Hepatocyte (in vitro differentiated cells): Measurements from ENCODE around the gene DNER. TPM values are rescaled to one million over a fixed set of nuclear protein-coding genes. Genes with fewer than 3 reads are reported as not detected.

Experiments
- DNase-seq: peaks from one replicate; pipeline ENCODE4 v3.0.0-alpha.2; 2016; ENCODE audit warnings: low spot score
- H2AFZ ChIP-seq: fragments of 200-600 bp; sonication (generic); 2 replicates; pipeline ENCODE4 v1.6.0; 2016; ENCODE audit warnings: antibody characterized with exemption, mild to moderate bottlenecking
- H3K27ac ChIP-seq: fragments of 200-600 bp; sonication (generic); 2 replicates; pipeline ENCODE4 v1.5.1; 2016; ENCODE audit warnings: mild to moderate bottlenecking
- H3K27me3 ChIP-seq: fragments of 200-600 bp; sonication (generic); 2 replicates; pipeline ENCODE4 v1.6.1; 2016
- H3K36me3 ChIP-seq: fragments of 200-600 bp; sonication (generic); replicated peaks from 2 replicates; pipeline ENCODE4 v1.5.1; 2016; ENCODE audit warnings: low read depth; ENCODE audit not compliant: insufficient read depth
- H3K4me1 ChIP-seq: fragments of 200-600 bp; sonication (generic); 2 replicates; pipeline ENCODE4 v1.5.1; 2016; ENCODE audit warnings: mild to moderate bottlenecking, moderate library complexity; ENCODE audit not compliant: insufficient read depth
- H3K4me2 ChIP-seq: fragments of 200-600 bp; sonication (generic); 2 replicates; pipeline ENCODE4 v1.6.0; 2016
- H3K4me3 ChIP-seq: fragments of 200-600 bp; sonication (generic); 2 replicates; pipeline ENCODE4 v1.5.1; 2016; ENCODE audit warnings: mild to moderate bottlenecking
- H3K79me2 ChIP-seq: fragments of 200-600 bp; sonication (generic); 2 replicates; pipeline ENCODE4 v1.6.0; 2017; ENCODE audit warnings: mild to moderate bottlenecking
- H3K9me2 ChIP-seq: fragments of 200-600 bp; sonication (generic); replicated peaks from 2 replicates; pipeline ENCODE4 v1.6.0; 2017; ENCODE audit warnings: mild to moderate bottlenecking; ENCODE audit not compliant: insufficient read depth
- H3K9me3 ChIP-seq: fragments of 200-600 bp; sonication (generic); 2 replicates; pipeline ENCODE4 v1.5.1; 2016; ENCODE audit warnings: low read depth, mild to moderate bottlenecking
- H4K20me1 ChIP-seq: fragments of 200-600 bp; sonication (generic); 2 replicates; pipeline ENCODE4 v1.6.0; 2016; ENCODE audit warnings: mild to moderate bottlenecking; ENCODE audit not compliant: insufficient read depth, poor library complexity, severe bottlenecking
- CTCF ChIP-seq: fragments of 200-600 bp; sonication (generic); IDR thresholded peaks from 2 replicates; pipeline ENCODE4 v1.5.1; 2016; ENCODE audit warnings: antibody characterized with exemption, mild to moderate bottlenecking; ENCODE audit not compliant: poor library complexity
- EZH2 ChIP-seq: fragments of 200-600 bp; sonication (generic); IDR thresholded peaks from 2 replicates; pipeline ENCODE4 v1.6.1; 2016; ENCODE audit warnings: antibody characterized with exemption, mild to moderate bottlenecking, borderline replicate concordance
- EZH2phosphoT487 ChIP-seq: fragments of 200-600 bp; sonication (generic); IDR thresholded peaks from one replicate; pipeline ENCODE4 v1.6.1; 2018; ENCODE audit warnings: antibody characterized with exemption, mild to moderate bottlenecking, low read depth, moderate library complexity; ENCODE audit not compliant: unreplicated experiment, severe bottlenecking
- WGBS: methylation state at CpG from one replicate; pipeline ENCODE4 v1.1.6; 2016; ENCODE audit warnings: low lambda C conversion rate; ENCODE audit errors: missing lambda C conversion rate; 5-methylcytosine and 5-hydroxymethylcytosine counted together
- polyA plus RNA-seq: library from polyadenylated mRNA; unstranded; fragments of >200 nt; fragmentation: Nextera tagmentation; extraction: Ambion mirVana; gene quantifications from 2 replicates; pipeline ENCODE4 v1.2.1, GENCODE V29; 2016
- total RNA-seq: library from RNA; depleted of rRNA; stranded (reverse); fragments of >200 nt; gene quantifications from 2 replicates; pipeline ENCODE4 v1.2.3, GENCODE V29; 2014

Gene DNER
- total and polyA plus RNA-seq, 2 experiments from 2014 or later: 0.37 TPM; not detected in 1

- Histone ChIP-seq H3K9me3 (no peaks in the 10 kb centered on the region), H2AFZ (no peak overlapping the region), H3K4me3 (no peak overlapping the region), H3K36me3 (no peaks in the 10 kb centered on the region), H4K20me1 (no peaks in the 10 kb centered on the region), H3K27me3 (no peaks in the 10 kb centered on the region), H3K79me2 (no peaks in the 10 kb centered on the region), H3K4me2 (no peak overlapping the region), H3K27ac (peak overlapping the region; percentile 31), H3K4me1 (no peaks in the 10 kb centered on the region), H3K9me2 (no peaks in the 10 kb centered on the region)
- WGBS: 50% methylated on average over 7 of the region's 7 CpGs
- no peak for TF ChIP-seq EZH2phosphoT487
- no peak for TF ChIP-seq CTCF
- TF ChIP-seq EZH2: no peak
- DNase-seq: peak; percentile 28
Measured at GRCh38 chr2:229454934-229455631, 259.3 kb downstream of the DNER start.

DNA sequence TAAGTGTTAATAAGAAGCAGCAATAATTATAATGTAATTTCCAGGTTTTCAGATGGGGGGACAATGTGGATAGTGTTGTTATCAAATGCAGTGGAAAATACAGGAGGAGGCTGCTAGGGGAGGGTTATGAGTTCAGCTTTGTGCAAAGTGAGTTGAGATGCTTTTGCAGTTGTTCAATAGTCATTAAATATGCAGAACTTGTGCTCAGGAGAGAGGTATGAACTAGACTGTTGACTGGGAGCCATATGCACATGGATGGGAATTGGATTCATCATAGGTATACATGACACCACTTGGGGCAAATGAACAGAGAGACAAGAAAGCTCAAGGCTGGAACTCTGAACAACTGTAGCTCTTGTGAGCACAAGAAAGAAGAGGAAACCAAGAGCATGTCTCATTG, 261.1 kb downstream of the DNER start:
- TF ChIP-seq EZH2 (no peak), EZH2phosphoT487 (no peak), CTCF (no peak)
- Histone ChIP-seq H3K27ac (no peak overlapping the region), H3K4me2 (no peak overlapping the region)

DNA sequence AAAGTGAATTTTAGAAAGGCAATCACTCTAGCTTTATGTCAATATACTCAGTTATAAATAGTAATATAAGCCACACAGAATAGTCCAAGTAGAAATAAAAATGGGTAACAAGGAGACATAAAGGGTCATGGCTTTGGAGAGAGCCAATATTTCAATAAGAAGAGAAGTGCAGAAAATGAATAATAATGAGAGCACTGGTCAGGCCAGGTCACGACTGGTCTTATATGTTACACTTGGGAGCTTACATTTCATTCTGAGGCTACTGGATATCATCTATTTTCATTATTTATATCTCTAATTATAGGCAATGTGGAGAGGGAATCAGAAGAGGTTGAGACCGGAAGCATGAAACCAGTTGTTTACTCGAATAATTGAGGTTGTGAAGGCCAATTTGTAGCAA, 262.5 kb downstream of the DNER start:
- H3K4me1 ChIP-seq: no peaks in the 10 kb centered on the region
- no peak overlapping the region for H2AFZ ChIP-seq
- TF ChIP-seq EZH2phosphoT487 (no peak), EZH2 (no peak), CTCF (no peak)
- DNase-seq: no peak
- no peaks in the 10 kb centered on the region for H4K20me1 ChIP-seq
- H3K79me2 ChIP-seq: no peaks in the 10 kb centered on the region
- 88% methylated on average over 3 of the region's 3 CpGs for WGBS
- no peaks in the 10 kb centered on the region for H3K27me3 ChIP-seq
- no peak overlapping the region for H3K4me3 ChIP-seq
- no peaks in the 10 kb centered on the region for H3K9me2 ChIP-seq
- no peaks in the 10 kb centered on the region for H3K9me3 ChIP-seq
- H3K36me3 ChIP-seq: no peaks in the 10 kb centered on the region
- no peak overlapping the region for H3K27ac ChIP-seq
- no peak overlapping the region for H3K4me2 ChIP-seq

More for the DNA sequence above, 261.1 kb downstream of the DNER start:
- Histone ChIP-seq H3K9me2 (no peaks in the 10 kb centered on the region), H3K9me3 (no peaks in the 10 kb centered on the region), H3K79me2 (no peaks in the 10 kb centered on the region), H3K4me3 (no peak overlapping the region), H2AFZ (no peak overlapping the region), H4K20me1 (no peaks in the 10 kb centered on the region), H3K36me3 (no peaks in the 10 kb centered on the region), H3K4me1 (no peaks in the 10 kb centered on the region), H3K27me3 (no peaks in the 10 kb centered on the region)
- DNase-seq: no peak

DNA sequence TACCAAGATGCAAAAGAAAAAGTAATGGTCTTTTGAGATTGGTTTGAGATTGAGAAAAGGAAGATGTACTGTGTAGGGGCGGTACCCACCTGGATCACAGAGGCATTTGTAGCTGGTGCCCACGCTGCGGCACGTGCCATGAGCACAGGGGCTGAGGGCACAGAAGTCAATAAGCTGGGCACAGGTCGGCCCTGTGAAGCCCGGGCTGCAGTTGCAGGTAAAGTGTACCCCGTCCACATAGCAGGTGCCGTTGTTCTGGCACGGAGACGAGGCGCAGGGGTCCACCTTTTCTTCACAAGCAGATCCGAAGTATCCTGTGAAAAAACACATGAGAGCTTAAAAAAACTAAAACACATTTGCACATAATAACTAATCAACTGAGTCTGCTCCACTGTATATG, 267.1 kb downstream of the DNER start:
- DNase-seq: no peak
- no peaks in the 10 kb centered on the region for H3K9me2 ChIP-seq
- no peak for TF ChIP-seq EZH2phosphoT487
- no peak for TF ChIP-seq CTCF
- TF ChIP-seq EZH2: no peak
- no peak overlapping the region for H3K27ac ChIP-seq
- peaks cover 16% of the 10 kb centered on the region for H3K4me1 ChIP-seq
- 96% methylated on average over 12 of the region's 12 CpGs for WGBS
- H3K79me2 ChIP-seq: no peaks in the 10 kb centered on the region
- H3K27me3 ChIP-seq: no peaks in the 10 kb centered on the region
- H2AFZ ChIP-seq: no peak overlapping the region
- no peaks in the 10 kb centered on the region for H3K9me3 ChIP-seq
- H3K4me2 ChIP-seq: no peak overlapping the region
- H3K36me3 ChIP-seq: no peaks in the 10 kb centered on the region
- H3K4me3 ChIP-seq: no peak overlapping the region
- H4K20me1 ChIP-seq: no peaks in the 10 kb centered on the region
